Measurements from ENCODE around the gene LIFR.
"Not testable (repeated sequence)": the region's sequence is repeated elsewhere in the genome, so short reads cannot be mapped to it uniquely, and the experiment has no call there.

LIFR gene

GRCh38 chr5:38535845-38536244 is 20.6 kb downstream of the LIFR start:
- Histone ChIP-seq H3K36me3 (ENCODE audit: insufficient read depth, low read length) (no peaks in the 10 kb centered on the region), H2AFZ (ENCODE audit: low read depth, low read length) (no peak overlapping the region), H3K4me1 (ENCODE audit: insufficient read depth, low read length) (peaks cover 26% of the 10 kb centered on the region), H3K9me3 (ENCODE audit: low read length) (no peaks in the 10 kb centered on the region), H3K27me3 (ENCODE audit: insufficient read depth, low read length) (no peaks in the 10 kb centered on the region), H3K4me3 (ENCODE audit: low read length) (no peak overlapping the region)

GRCh38 chr5:38535248-38535750 is 21.1 kb downstream of the LIFR start:
- no peaks in the 10 kb centered on the region for H3K27me3 ChIP-seq (ENCODE audit: insufficient read depth, low read length)
- H3K9me3 ChIP-seq (ENCODE audit: low read length): no peaks in the 10 kb centered on the region
- H2AFZ ChIP-seq (ENCODE audit: low read depth, low read length): no peak overlapping the region
- no peaks in the 10 kb centered on the region for H3K36me3 ChIP-seq (ENCODE audit: insufficient read depth, low read length)
- peaks cover 26% of the 10 kb centered on the region for H3K4me1 ChIP-seq (ENCODE audit: insufficient read depth, low read length)
- H3K4me3 ChIP-seq (ENCODE audit: low read length): no peak overlapping the region

DNA sequence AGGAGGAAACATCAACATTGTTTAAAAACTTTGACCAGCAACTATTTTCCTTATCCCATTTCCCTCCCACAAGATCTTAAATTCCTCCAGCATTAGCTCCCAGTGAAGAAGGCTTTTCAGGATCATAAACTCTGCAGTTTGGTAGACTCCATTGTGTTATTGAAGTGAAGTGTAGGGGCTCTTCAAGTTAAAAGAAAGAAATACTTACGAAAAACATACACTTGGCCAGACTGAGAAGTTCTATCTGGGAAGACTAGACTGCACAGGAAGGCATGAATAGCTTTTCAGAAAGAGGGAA is 22.3 kb downstream of the LIFR start:
- H3K4me1 ChIP-seq (ENCODE audit: insufficient read depth, low read length): peaks cover 26% of the 10 kb centered on the region
- no peak overlapping the region for H3K4me3 ChIP-seq (ENCODE audit: low read length)
- H3K27me3 ChIP-seq (ENCODE audit: insufficient read depth, low read length): no peaks in the 10 kb centered on the region
- no peaks in the 10 kb centered on the region for H3K9me3 ChIP-seq (ENCODE audit: low read length)
- H3K36me3 ChIP-seq (ENCODE audit: insufficient read depth, low read length): no peaks in the 10 kb centered on the region
- H2AFZ ChIP-seq (ENCODE audit: low read depth, low read length): no peak overlapping the region

DNA sequence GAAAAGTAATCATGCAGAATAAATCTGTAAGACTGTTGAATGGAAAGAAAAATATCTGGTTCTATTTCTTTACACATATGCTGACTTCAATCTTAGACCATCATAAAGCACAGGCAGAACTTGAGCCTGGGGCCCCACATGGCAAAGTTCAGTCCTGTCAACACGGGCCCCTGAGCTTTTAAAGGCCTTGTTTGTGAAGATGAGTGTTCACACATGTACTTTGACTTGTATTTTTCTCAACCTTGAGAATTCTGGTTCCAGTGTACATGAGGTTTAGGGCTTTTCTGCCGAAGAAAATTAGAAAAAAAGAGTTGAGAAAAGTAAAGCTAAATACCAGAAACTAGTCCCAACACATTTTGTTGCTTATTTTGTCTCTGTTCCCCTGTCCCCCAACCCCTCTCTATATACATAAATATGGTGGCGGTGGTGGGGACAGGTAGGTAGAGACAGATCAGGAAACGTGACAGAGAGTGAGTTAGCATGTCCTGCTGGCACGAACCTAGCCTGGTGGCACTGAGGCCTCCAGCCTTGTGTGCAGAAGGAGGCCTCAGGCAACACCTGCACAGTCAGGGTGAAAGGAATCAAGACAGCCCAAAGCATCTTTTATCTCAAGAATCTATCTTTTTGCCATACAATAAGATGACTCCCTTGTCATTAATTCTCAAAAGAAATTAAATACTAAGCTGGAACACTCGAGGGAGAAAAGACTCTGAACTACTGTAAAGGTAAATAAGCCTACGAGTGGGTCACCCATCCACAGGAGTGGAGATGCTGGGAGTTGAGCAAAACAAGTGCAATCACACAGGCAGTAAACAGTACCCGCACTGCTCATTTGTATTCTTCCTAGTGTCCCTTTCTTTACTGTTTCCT is 22.9 kb downstream of the LIFR start:
- Histone ChIP-seq H3K27me3 (ENCODE audit: insufficient read depth, low read length) (no peaks in the 10 kb centered on the region), H2AFZ (ENCODE audit: low read depth, low read length) (no peak overlapping the region), H3K36me3 (ENCODE audit: insufficient read depth, low read length) (no peaks in the 10 kb centered on the region), H3K4me3 (ENCODE audit: low read length) (no peak overlapping the region), H3K4me1 (ENCODE audit: insufficient read depth, low read length) (peaks cover 26% of the 10 kb centered on the region), H3K9me3 (ENCODE audit: low read length) (no peaks in the 10 kb centered on the region)

DNA sequence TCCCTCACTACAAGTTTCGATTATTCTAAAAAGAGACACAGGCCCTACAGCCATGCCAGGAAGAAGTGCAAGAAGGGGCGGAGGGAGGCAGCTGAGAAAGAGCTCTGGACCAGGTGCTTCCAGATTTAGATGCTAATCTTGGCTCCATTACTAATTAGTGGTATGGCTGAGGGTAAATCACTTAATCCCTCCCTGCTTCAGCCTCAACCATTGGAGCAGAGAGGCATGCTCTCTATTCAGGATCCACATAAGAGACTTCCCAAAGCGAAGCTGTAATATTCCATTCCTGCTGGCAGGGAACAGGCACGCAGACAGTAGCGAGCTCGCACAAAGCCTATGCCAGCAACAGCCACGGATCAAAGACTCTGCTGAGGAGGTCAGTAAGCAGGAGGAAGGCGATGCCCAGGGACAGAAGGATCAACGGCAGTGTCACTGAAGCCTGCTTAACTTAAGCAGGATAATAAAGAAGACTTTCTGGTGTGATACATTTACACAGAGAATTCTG is 24.2 kb downstream of the LIFR start:
- Histone ChIP-seq H3K9me3 (ENCODE audit: low read length) (no peaks in the 10 kb centered on the region), H3K27me3 (ENCODE audit: insufficient read depth, low read length) (no peaks in the 10 kb centered on the region), H3K4me1 (ENCODE audit: insufficient read depth, low read length) (peaks cover 26% of the 10 kb centered on the region), H3K4me3 (ENCODE audit: low read length) (no peak overlapping the region), H2AFZ (ENCODE audit: low read depth, low read length) (no peak overlapping the region), H3K36me3 (ENCODE audit: insufficient read depth, low read length) (peaks cover 8% of the 10 kb centered on the region)

DNA sequence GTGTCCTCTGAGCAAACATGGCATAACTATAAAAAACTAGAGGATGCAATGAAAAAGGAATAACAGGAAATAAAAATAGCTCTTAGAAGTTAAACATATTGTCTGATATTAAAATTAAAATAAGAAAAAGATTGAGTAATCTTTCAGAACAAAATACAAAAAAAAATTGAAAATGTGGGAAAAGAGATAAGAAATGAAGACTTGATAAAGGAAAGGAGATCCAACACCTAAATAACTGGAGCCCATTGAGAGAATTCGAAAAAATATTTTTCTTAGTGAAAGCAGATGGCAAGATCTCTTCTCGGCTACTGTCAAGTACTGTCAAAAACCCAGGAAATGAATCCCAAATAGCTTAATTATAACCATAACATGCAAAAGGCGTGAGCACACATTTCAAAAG is 24.9 kb downstream of the LIFR start:
- H2AFZ ChIP-seq (ENCODE audit: low read depth, low read length): no peak overlapping the region
- no peaks in the 10 kb centered on the region for H3K9me3 ChIP-seq (ENCODE audit: low read length)
- peaks cover 26% of the 10 kb centered on the region for H3K4me1 ChIP-seq (ENCODE audit: insufficient read depth, low read length)
- no peaks in the 10 kb centered on the region for H3K27me3 ChIP-seq (ENCODE audit: insufficient read depth, low read length)
- peaks cover 14% of the 10 kb centered on the region for H3K36me3 ChIP-seq (ENCODE audit: insufficient read depth, low read length)
- H3K4me3 ChIP-seq (ENCODE audit: low read length): no peak overlapping the region

DNA sequence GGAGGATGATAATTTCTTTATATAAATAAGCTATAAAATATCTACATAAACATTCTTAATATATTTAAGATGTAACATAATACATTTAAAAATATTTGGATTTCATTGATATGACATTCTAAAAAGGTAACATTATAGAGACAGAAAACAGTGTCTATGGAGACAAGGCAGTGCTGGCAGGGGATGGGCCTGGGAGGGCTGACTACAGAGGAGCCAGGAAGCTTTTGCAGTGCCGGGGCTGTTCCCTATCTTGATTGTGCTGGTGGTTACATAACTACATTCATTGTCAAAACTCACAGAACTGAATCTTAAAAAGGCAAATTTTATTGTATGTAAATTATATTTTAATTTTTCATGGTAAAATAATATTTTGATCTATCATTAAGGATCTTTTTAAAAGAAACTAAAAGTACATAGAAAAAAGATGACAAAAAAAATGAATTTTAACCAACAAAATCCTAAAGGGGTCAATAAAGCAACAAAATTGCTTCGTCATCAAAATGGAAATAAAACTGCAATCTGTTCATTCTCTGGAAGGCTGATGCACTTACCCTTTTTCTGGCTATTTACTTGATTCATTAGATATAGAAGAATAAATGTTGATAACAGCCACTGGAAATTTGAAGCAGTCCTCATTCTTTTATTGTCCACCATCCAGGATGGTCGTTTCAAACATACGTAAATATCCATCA is 26.3 kb downstream of the LIFR start:
- Histone ChIP-seq H2AFZ (ENCODE audit: low read depth, low read length) (no peak overlapping the region), H3K4me1 (ENCODE audit: insufficient read depth, low read length) (peaks cover 26% of the 10 kb centered on the region), H3K9me3 (ENCODE audit: low read length) (no peaks in the 10 kb centered on the region), H3K36me3 (ENCODE audit: insufficient read depth, low read length) (peaks cover 24% of the 10 kb centered on the region), H3K27me3 (ENCODE audit: insufficient read depth, low read length) (no peaks in the 10 kb centered on the region), H3K4me3 (ENCODE audit: low read length) (no peak overlapping the region)

GRCh38 chr5:38528162-38528703 is 28.2 kb downstream of the LIFR start:
- Histone ChIP-seq H3K4me1 (ENCODE audit: insufficient read depth, low read length) (peaks cover 14% of the 10 kb centered on the region), H2AFZ (ENCODE audit: low read depth, low read length) (no peak overlapping the region), H3K4me3 (ENCODE audit: low read length) (no peak overlapping the region), H3K27me3 (ENCODE audit: insufficient read depth, low read length) (no peaks in the 10 kb centered on the region), H3K9me3 (ENCODE audit: low read length) (no peaks in the 10 kb centered on the region), H3K36me3 (ENCODE audit: insufficient read depth, low read length) (peaks cover 32% of the 10 kb centered on the region)

- H3K4me1 ChIP-seq (ENCODE audit: insufficient read depth, low read length): peaks cover 6% of the 10 kb centered on the region
- H2AFZ ChIP-seq (ENCODE audit: low read depth, low read length): no peak overlapping the region
- peaks cover 38% of the 10 kb centered on the region for H3K36me3 ChIP-seq (ENCODE audit: insufficient read depth, low read length)
- H3K27me3 ChIP-seq (ENCODE audit: insufficient read depth, low read length): no peaks in the 10 kb centered on the region
- H3K9me3 ChIP-seq (ENCODE audit: low read length): no peaks in the 10 kb centered on the region
- H3K4me3 ChIP-seq (ENCODE audit: low read length): no peak overlapping the region
Measured at GRCh38 chr5:38527475-38527874, 29.0 kb downstream of the LIFR start.

DNA sequence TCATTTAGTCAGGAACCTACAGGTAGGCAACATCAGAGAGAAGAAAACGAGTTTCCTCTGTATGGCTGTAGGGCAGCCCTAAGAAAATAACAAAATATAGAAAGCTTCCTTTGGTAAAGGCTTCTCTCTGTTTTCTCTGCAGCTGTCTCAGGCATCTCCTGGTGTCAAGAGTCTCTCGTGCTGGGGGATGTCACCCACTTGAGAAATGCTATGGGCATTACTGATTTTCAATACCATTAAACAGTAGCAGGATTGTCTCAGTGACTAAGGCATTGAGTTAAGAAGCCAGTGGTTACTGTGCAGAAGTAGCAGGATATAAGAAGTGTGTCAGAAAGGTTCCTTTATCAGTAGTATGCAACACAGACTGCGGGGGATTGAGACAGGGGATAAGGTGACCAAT is 32.4 kb downstream of the LIFR start:
- Histone ChIP-seq H3K27me3 (ENCODE audit: insufficient read depth, low read length) (no peaks in the 10 kb centered on the region), H2AFZ (ENCODE audit: low read depth, low read length) (no peak overlapping the region), H3K4me1 (ENCODE audit: insufficient read depth, low read length) (no peaks in the 10 kb centered on the region), H3K36me3 (ENCODE audit: insufficient read depth, low read length) (peaks cover 68% of the 10 kb centered on the region), H3K9me3 (ENCODE audit: low read length) (peaks cover 13% of the 10 kb centered on the region), H3K4me3 (ENCODE audit: low read length) (no peak overlapping the region)

- Histone ChIP-seq H3K27me3 (ENCODE audit: insufficient read depth, low read length) (no peaks in the 10 kb centered on the region), H3K4me1 (ENCODE audit: insufficient read depth, low read length) (no peaks in the 10 kb centered on the region), H3K9me3 (ENCODE audit: low read length) (peaks cover 15% of the 10 kb centered on the region), H3K4me3 (ENCODE audit: low read length) (no peak overlapping the region), H2AFZ (ENCODE audit: low read depth, low read length) (no peak overlapping the region), H3K36me3 (ENCODE audit: insufficient read depth, low read length) (peaks cover 50% of the 10 kb centered on the region)
Measured at GRCh38 chr5:38519476-38519875, 37.0 kb downstream of the LIFR start.

GRCh38 chr5:38518341-38518740 is 38.1 kb downstream of the LIFR start:
- Histone ChIP-seq H3K27me3 (ENCODE audit: insufficient read depth, low read length) (no peaks in the 10 kb centered on the region), H3K9me3 (ENCODE audit: low read length) (peaks cover 15% of the 10 kb centered on the region), H3K36me3 (ENCODE audit: insufficient read depth, low read length) (peaks cover 48% of the 10 kb centered on the region), H3K4me1 (ENCODE audit: insufficient read depth, low read length) (no peaks in the 10 kb centered on the region), H3K4me3 (ENCODE audit: low read length) (no peak overlapping the region), H2AFZ (ENCODE audit: low read depth, low read length) (no peak overlapping the region)

DNA sequence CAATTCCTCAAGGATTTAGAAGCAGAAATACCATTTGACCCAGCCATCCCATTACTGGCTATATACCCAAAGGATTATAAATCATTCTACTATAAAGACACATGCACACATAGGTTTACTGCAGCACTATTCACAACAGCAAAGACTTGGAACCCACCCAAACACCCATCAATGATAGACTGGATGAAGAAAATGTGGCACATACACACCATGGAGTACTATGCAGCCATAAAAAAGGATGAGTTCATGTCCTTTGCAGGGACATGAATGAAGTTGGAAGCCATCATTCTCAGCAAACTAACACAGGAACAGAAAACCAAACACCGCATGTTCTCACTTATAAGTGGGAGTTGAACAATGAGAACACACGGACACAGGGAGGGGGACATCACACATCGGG is 39.8 kb downstream of the LIFR start:
- H3K27me3 ChIP-seq (ENCODE audit: insufficient read depth, low read length); H3K4me1 ChIP-seq (ENCODE audit: insufficient read depth, low read length); H2AFZ ChIP-seq (ENCODE audit: low read depth, low read length); H3K4me3 ChIP-seq (ENCODE audit: low read length): not testable (repeated sequence)
- peaks cover 13% of the 10 kb centered on the region for H3K9me3 ChIP-seq (ENCODE audit: low read length)
- peaks cover 40% of the 10 kb centered on the region for H3K36me3 ChIP-seq (ENCODE audit: insufficient read depth, low read length)

All from neuron (in vitro differentiated cells).